IPS-15b (cell line): Measurements from ENCODE around the gene DGKD.

Experiments used
- H3K27me3 ChIP-seq: one replicate; pipeline ENCODE4 v1.6.1; 2013; ENCODE audit warnings: low read length; ENCODE audit not compliant: control insufficient read depth, insufficient read depth
- H3K36me3 ChIP-seq: one replicate; pipeline ENCODE4 v1.6.1; 2013; ENCODE audit warnings: low read length; ENCODE audit not compliant: control insufficient read depth, insufficient read depth
- H3K4me1 ChIP-seq: one replicate; pipeline ENCODE4 v1.6.1; 2013; ENCODE audit warnings: mild to moderate bottlenecking, low read length; ENCODE audit not compliant: control insufficient read depth, insufficient read depth
- H3K4me3 ChIP-seq: one replicate; pipeline ENCODE4 v1.5.1; 2013; ENCODE audit warnings: low read depth, low read length
- H3K9ac ChIP-seq: one replicate; pipeline ENCODE4 v1.6.1; 2013; ENCODE audit warnings: low read depth, mild to moderate bottlenecking, low read length
- H3K9me3 ChIP-seq: one replicate; pipeline ENCODE4 v1.6.1; 2013; ENCODE audit warnings: mild to moderate bottlenecking, low read length; ENCODE audit not compliant: control insufficient read depth, insufficient read depth

DGKD gene

GRCh38 chr2:233456934-233457333 is 102.6 kb downstream of the DGKD start:
- Histone ChIP-seq H3K4me3 (no peak overlapping the region), H3K9me3 (no peaks in the 10 kb centered on the region), H3K36me3 (peaks cover 14% of the 10 kb centered on the region), H3K4me1 (no peaks in the 10 kb centered on the region), H3K27me3 (no peaks in the 10 kb centered on the region), H3K9ac (no peak overlapping the region)

- Histone ChIP-seq H3K9ac (no peak overlapping the region), H3K36me3 (peaks cover 14% of the 10 kb centered on the region)
Measured at GRCh38 chr2:233457356-233457755, 103.1 kb downstream of the DGKD start.

GRCh38 chr2:233458031-233458610 is 103.8 kb downstream of the DGKD start:
- no peaks in the 10 kb centered on the region for H3K9me3 ChIP-seq
- H3K4me1 ChIP-seq, result no peaks in the 10 kb centered on the region
- H3K4me3 ChIP-seq, result no peak overlapping the region
- no peaks in the 10 kb centered on the region for H3K27me3 ChIP-seq
- no peak overlapping the region for H3K9ac ChIP-seq
- peaks cover 19% of the 10 kb centered on the region for H3K36me3 ChIP-seq

More at GRCh38 chr2:233457356-233457755, 103.1 kb downstream of the DGKD start:
- Histone ChIP-seq H3K9me3 (no peaks in the 10 kb centered on the region), H3K4me1 (no peaks in the 10 kb centered on the region), H3K4me3 (no peak overlapping the region), H3K27me3 (no peaks in the 10 kb centered on the region)

- Histone ChIP-seq H3K4me1 (no peaks in the 10 kb centered on the region), H3K27me3 (no peaks in the 10 kb centered on the region), H3K4me3 (no peak overlapping the region), H3K36me3 (peaks cover 26% of the 10 kb centered on the region), H3K9ac (no peak overlapping the region), H3K9me3 (no peaks in the 10 kb centered on the region)
Measured at GRCh38 chr2:233458826-233459225, 104.5 kb downstream of the DGKD start.

- Histone ChIP-seq H3K27me3 (no peaks in the 10 kb centered on the region), H3K9me3 (no peaks in the 10 kb centered on the region), H3K4me3 (no peak overlapping the region), H3K9ac (no peak overlapping the region), H3K36me3 (peaks cover 25% of the 10 kb centered on the region), H3K4me1 (no peaks in the 10 kb centered on the region)
Measured at GRCh38 chr2:233459426-233459825, 105.1 kb downstream of the DGKD start.

GRCh38 chr2:233460726-233461441 is 106.6 kb downstream of the DGKD start:
- Histone ChIP-seq H3K9ac (no peak overlapping the region), H3K4me3 (no peak overlapping the region), H3K36me3 (peaks cover 17% of the 10 kb centered on the region)

GRCh38 chr2:233461481-233461891 is 107.2 kb downstream of the DGKD start:
- Histone ChIP-seq H3K27me3 (no peaks in the 10 kb centered on the region), H3K4me1 (no peaks in the 10 kb centered on the region), H3K9ac (no peak overlapping the region), H3K4me3 (no peak overlapping the region), H3K9me3 (no peaks in the 10 kb centered on the region), H3K36me3 (peaks cover 17% of the 10 kb centered on the region)

More at GRCh38 chr2:233460726-233461441, 106.6 kb downstream of the DGKD start:
- Histone ChIP-seq H3K27me3 (no peaks in the 10 kb centered on the region), H3K9me3 (no peaks in the 10 kb centered on the region), H3K4me1 (no peaks in the 10 kb centered on the region)

GRCh38 chr2:233462202-233462785 is 108.0 kb downstream of the DGKD start:
- H3K4me3 ChIP-seq, result no peak overlapping the region
- H3K27me3 ChIP-seq, result no peaks in the 10 kb centered on the region
- no peak overlapping the region for H3K9ac ChIP-seq
- H3K4me1 ChIP-seq, result no peaks in the 10 kb centered on the region
- H3K9me3 ChIP-seq, result no peaks in the 10 kb centered on the region
- peaks cover 15% of the 10 kb centered on the region for H3K36me3 ChIP-seq

GRCh38 chr2:233462826-233463470 is 108.7 kb downstream of the DGKD start:
- H3K36me3 ChIP-seq, result peaks cover 13% of the 10 kb centered on the region

GRCh38 chr2:233463586-233463985 is 109.3 kb downstream of the DGKD start:
- Histone ChIP-seq H3K4me3 (no peak overlapping the region), H3K9me3 (no peaks in the 10 kb centered on the region), H3K27me3 (no peaks in the 10 kb centered on the region), H3K4me1 (no peaks in the 10 kb centered on the region), H3K36me3 (peaks cover 20% of the 10 kb centered on the region), H3K9ac (no peak overlapping the region)

More at GRCh38 chr2:233462826-233463470, 108.7 kb downstream of the DGKD start:
- Histone ChIP-seq H3K4me1 (no peaks in the 10 kb centered on the region), H3K4me3 (no peak overlapping the region), H3K27me3 (no peaks in the 10 kb centered on the region), H3K9me3 (no peaks in the 10 kb centered on the region), H3K9ac (no peak overlapping the region)

- H3K36me3 ChIP-seq, result peaks cover 20% of the 10 kb centered on the region
Measured at GRCh38 chr2:233464056-233464455, 109.8 kb downstream of the DGKD start.

More at GRCh38 chr2:233464056-233464455, 109.8 kb downstream of the DGKD start:
- Histone ChIP-seq H3K4me1 (no peaks in the 10 kb centered on the region), H3K9ac (no peak overlapping the region), H3K27me3 (no peaks in the 10 kb centered on the region), H3K9me3 (no peaks in the 10 kb centered on the region), H3K4me3 (no peak overlapping the region)
